NCI-H345 treated with DMSO at 0.1 percent for 48 hours (cell line): ENCODE measurements around the gene ST6GAL1.
"Not testable (repeated sequence)": the region's sequence is repeated elsewhere in the genome, so short reads cannot be mapped to it uniquely, and the experiment has no call there.

Experiments
- DNase-seq: peaks from one replicate; lab custom pipeline; 2025; ENCODE audit not compliant: unreplicated experiment; lab: John Stamatoyannopoulos, UW

ST6GAL1 gene

GRCh38 chr3:186992096-186992495 is 61.8 kb downstream of the ST6GAL1 start:
- not testable (repeated sequence) for DNase-seq

GRCh38 chr3:186993210-186993782 is 63.0 kb downstream of the ST6GAL1 start:
- no peak for DNase-seq

- DNase-seq = no peak
Observed at GRCh38 chr3:186994000-186994955, 64.0 kb downstream of the ST6GAL1 start.

- no peak for DNase-seq
Observed at GRCh38 chr3:186996356-186996755, 66.0 kb downstream of the ST6GAL1 start.

- no peak for DNase-seq
Observed at GRCh38 chr3:186997061-186997460, 66.7 kb downstream of the ST6GAL1 start.

- no peak for DNase-seq
Observed at GRCh38 chr3:186997473-186997939, 67.2 kb downstream of the ST6GAL1 start.

GRCh38 chr3:186998937-186999368 is 68.6 kb downstream of the ST6GAL1 start:
- DNase-seq = no peak

GRCh38 chr3:187000711-187001151 is 70.4 kb downstream of the ST6GAL1 start:
- DNase-seq = no peak

- DNase-seq = no peak
Observed at GRCh38 chr3:187002915-187003314, 72.6 kb downstream of the ST6GAL1 start.

GRCh38 chr3:187005827-187006481 is 75.6 kb downstream of the ST6GAL1 start:
- no peak for DNase-seq

GRCh38 chr3:187006864-187007630 is 76.7 kb downstream of the ST6GAL1 start:
- DNase-seq = no peak

GRCh38 chr3:187010382-187010781 is 80.1 kb downstream of the ST6GAL1 start:
- not testable (repeated sequence) for DNase-seq

- DNase-seq = no peak
Observed at GRCh38 chr3:187011915-187012314, 81.6 kb downstream of the ST6GAL1 start.

- DNase-seq = no peak
Observed at GRCh38 chr3:187012609-187013051, 82.3 kb downstream of the ST6GAL1 start.

GRCh38 chr3:187013159-187013716 is 82.9 kb downstream of the ST6GAL1 start:
- no peak for DNase-seq

- no peak for DNase-seq
Observed at GRCh38 chr3:187014417-187014864, 84.1 kb downstream of the ST6GAL1 start.

GRCh38 chr3:187015903-187016638 is 85.7 kb downstream of the ST6GAL1 start:
- peak; percentile 44 for DNase-seq

GRCh38 chr3:187016639-187017345 is 86.5 kb downstream of the ST6GAL1 start:
- no peak for DNase-seq
